Large intestine (tissue), 3 donors: ENCODE measurements around the gene FAM83C. TPM values are rescaled to one million over a fixed set of nuclear protein-coding genes. Genes with fewer than 3 reads are reported as not detected.

Experiments
- DNase-seq, 2 donors: peaks; one replicate each; pipeline versions ENCODE4 v3.0.0 to v3.0.0-alpha.2; 2013
- H3K27ac ChIP-seq: one replicate; pipeline ENCODE4 v1.5.1; 2013; ENCODE audit warnings: low read length
- H3K27me3 ChIP-seq: 2 replicates; pipeline ENCODE4 v1.6.1; 2013; ENCODE audit warnings: low read length; ENCODE audit not compliant: control insufficient read depth, insufficient read depth
- H3K36me3 ChIP-seq: 2 replicates; pipeline ENCODE4 v1.6.1; 2013; ENCODE audit warnings: low read length; ENCODE audit not compliant: control insufficient read depth, insufficient read depth
- H3K4me1 ChIP-seq: one replicate; pipeline ENCODE4 v1.6.1; 2013; ENCODE audit warnings: low read length; ENCODE audit not compliant: control insufficient read depth, insufficient read depth
- H3K4me3 ChIP-seq: one replicate; pipeline ENCODE4 v1.5.1; 2013; ENCODE audit warnings: low read length
- H3K9me3 ChIP-seq: one replicate; pipeline ENCODE4 v1.6.1; 2013; ENCODE audit warnings: mild to moderate bottlenecking, low read depth, low read length, moderate library complexity; ENCODE audit not compliant: control insufficient read depth
- WGBS: methylation state at CpG from one replicate; pipeline ENCODE4 v1.1.5; 2013; ENCODE audit warnings: low lambda C conversion rate; ENCODE audit not compliant: insufficient coverage; 5-methylcytosine and 5-hydroxymethylcytosine counted together
- polyA plus RNA-seq: library from polyadenylated mRNA; unstranded; fragments of 120-200 nt; gene quantifications from one replicate; pipeline ENCODE4 v1.2.1, GENCODE V29; 2013

FAM83C gene
- polyA plus RNA-seq, 1 donor: 0.01 TPM

DNA sequence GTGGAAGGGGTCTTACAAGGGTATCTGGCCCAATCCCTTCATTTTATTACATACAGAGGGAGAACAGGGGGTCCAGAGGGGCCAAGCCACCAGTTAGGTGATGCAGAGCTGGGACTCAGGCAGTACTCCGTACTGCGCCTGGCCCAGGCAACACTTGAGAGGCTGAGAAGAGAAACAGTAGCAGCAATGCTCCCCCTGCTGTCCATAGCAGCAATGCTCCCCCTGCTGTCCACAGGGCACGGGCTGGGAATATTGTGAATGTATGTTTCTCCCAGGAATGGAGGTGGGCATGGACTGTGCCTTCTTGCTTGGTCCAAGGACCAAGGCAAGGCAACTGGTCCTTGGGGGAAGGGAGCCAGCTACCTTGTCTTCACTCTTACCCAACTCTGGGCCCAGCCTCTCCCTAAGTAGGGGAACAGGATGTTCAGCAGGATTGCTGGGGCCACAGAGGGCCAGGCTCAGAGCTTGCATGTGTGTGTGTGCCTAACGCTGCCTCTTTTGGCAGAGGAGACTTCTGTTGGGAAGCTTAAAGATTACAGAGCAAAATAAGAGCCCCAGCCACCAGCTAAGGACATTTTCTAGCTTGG, 14.8 kb upstream of the FAM83C start:
- Histone ChIP-seq H3K4me1 (peaks cover 37% of the 10 kb centered on the region), H3K4me3 (no peak overlapping the region), H3K27me3 (no peaks in the 10 kb centered on the region), H3K36me3 (peaks cover 7% of the 10 kb centered on the region), H3K27ac (peak overlapping the region; percentile 91), H3K9me3 (no peaks in the 10 kb centered on the region)
- no CpG with 5 or more reads among the region's 4 CpGs for whole genome bisulfite sequencing
- peak; percentile 71 to 77 for DNase-seq

DNA sequence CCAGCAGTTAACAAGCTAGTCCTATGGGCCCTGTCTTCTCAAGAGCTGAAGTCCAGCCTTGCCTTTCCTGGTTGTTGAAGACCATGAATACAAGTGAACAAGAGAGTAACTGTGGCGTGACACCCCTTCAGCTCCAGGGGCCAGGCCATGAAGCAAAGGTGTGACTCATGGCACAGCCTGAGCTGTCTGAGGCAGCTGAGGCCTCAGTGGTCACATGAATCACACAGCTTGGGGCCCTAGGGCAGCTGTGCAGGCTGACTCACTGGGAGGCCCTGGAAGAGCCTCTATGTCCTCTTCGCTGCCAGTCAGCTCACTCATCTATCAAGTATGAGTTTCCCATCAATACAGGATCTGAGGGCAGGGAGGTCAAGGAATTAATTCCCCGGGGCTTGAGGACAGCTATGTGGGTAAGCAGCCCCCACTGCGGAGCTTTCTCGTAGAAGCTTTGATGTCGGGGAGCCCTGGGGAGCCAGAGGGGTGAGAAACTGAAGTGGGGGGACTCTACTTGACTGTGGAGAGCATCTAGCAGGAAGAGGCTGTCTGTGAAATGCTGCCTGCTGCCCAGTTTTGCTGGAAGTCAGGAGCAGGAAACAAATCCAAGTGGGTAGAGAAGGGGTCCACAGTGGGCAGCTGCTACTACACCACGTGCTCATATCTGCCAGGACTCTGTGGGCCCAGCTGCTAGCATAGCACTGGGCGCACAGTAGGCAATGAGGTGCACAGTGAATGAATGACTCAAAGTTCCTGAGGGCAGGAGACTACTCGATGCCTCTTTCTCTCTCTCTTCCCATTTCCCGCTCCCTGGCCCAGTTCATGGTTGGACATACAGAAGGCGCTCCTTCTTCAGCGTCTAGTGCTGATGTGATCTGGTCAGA, 13.7 kb upstream of the FAM83C start:
- H3K27ac ChIP-seq: peak overlapping the region; percentile 91
- H3K36me3 ChIP-seq: peaks cover 5% of the 10 kb centered on the region
- peak; percentile 93 to 95 for DNase-seq
- no peaks in the 10 kb centered on the region for H3K27me3 ChIP-seq
- no peak overlapping the region for H3K4me3 ChIP-seq
- H3K9me3 ChIP-seq: no peaks in the 10 kb centered on the region
- H3K4me1 ChIP-seq: peaks cover 37% of the 10 kb centered on the region
- no CpG with 5 or more reads among the region's 12 CpGs for WGBS

DNA sequence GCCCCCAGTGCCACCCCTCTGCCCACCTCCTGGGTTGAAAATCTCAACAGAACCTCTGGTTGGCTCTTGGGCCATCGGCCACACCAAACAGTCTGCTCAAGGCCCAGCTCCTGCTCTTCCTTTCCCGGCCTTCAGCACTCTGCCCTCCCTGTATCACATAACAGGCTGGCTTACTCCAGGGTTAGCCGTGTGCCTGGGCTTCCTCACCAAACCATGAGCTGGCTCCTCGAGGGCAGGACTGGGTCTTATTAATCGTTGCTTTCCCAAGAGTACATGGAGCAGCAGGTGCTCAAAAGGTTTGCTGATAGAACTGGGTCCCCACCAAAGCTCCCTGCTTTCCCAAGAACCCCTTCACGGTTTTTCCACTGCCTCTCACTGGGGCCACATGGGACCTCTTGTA, 12.7 kb upstream of the FAM83C start:
- Histone ChIP-seq H3K4me1 (peaks cover 37% of the 10 kb centered on the region), H3K4me3 (no peak overlapping the region), H3K27ac (peak overlapping the region; percentile 91), H3K9me3 (no peaks in the 10 kb centered on the region), H3K27me3 (no peaks in the 10 kb centered on the region), H3K36me3 (peaks cover 5% of the 10 kb centered on the region)
- DNase-seq: no peak
- no CpG with 5 or more reads among the region's 6 CpGs for WGBS

DNA sequence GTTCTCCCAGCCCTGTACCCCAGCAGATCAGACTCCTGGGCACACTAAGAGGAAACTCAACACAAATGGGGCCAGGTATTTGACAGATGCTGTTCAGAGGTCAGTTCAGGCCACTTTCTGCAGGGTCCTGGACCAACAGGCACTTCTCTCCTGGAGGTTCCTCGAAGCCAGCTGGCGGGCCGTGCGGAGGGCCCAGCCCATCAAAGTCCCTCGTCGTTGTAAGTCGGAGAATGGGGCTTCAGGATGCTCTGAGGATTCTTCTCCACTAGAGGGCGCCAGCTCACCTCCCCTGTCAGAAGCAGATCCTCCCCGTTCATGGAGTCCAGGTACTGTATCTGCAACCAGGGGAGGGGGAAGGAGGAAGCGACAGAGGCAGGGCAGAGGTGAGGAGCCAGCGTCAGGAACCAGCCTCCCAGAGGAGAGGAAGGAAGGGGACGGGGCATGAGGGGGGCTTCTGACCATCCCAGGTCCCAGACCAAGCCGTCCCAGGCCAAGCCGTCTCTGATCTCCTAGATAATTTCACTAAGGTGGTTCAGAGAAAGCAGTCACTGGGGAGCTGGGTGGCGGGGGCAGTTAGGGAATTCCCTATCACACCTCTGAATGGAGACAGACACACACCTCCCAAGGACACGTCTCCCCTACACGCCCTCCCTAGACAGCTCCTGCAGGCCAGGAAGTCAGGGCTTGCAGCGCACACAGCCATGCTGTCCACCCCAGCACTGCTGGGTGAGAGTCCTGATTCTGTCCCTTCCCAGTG, 11.7 kb upstream of the FAM83C start:
- H3K36me3 ChIP-seq: peaks cover under 1% of the 10 kb centered on the region
- H3K4me3 ChIP-seq: no peak overlapping the region
- H3K27me3 ChIP-seq: no peaks in the 10 kb centered on the region
- peaks cover 37% of the 10 kb centered on the region for H3K4me1 ChIP-seq
- DNase-seq: peak; percentile 86 to 88
- no peaks in the 10 kb centered on the region for H3K9me3 ChIP-seq
- WGBS: no CpG with 5 or more reads among the region's 18 CpGs
- H3K27ac ChIP-seq: peak overlapping the region; percentile 91

- no peaks in the 10 kb centered on the region for H3K36me3 ChIP-seq
Observed at GRCh38 chr20:35303382-35303734, 11.1 kb upstream of the FAM83C start.

DNA sequence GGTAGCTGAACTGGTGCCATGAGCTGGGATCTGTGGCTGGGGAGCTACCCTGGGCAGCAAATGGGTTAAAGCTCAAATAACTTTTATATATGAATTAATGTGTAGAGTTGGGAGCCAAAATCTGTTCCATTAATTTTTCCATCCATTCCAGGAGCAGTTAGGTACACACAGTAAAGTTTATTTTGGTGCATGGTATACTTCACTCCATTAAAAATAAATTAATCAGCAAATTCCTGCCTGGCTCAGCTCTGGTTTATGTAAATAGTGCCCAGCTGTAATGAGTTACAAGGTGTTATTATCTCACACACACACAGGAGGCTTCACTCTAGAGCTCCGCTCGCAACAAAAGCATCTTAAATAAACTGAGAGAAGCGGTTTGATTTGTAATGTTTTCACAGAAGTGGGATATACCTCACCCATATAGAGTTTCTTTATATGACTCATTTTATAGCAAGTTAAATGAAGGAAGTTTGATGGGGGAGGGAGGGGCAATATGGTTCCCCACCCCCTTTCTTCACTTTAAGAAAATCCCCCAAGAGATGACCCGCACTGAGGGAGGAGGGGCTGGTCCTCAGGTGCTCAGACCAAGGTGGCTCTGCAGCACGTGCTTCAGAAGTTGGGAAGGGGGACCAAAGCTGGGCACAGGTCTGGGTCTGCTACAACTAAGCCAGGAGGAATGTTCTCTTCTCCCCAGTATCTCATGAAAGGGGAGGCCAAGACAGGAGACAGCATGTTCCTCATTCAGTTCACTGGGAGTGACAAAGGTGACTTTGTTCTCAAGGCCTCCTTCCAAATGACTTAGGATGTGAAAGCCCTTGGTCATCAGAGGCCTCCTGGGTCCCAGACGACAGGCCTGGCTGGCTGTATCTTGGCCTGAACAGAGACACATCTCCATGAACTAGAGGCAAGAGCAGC, 10.5 kb upstream of the FAM83C start:
- H3K27ac ChIP-seq: no peak overlapping the region
- no peaks in the 10 kb centered on the region for H3K9me3 ChIP-seq
- no CpG with 5 or more reads among the region's 6 CpGs for WGBS
- no peaks in the 10 kb centered on the region for H3K27me3 ChIP-seq
- DNase-seq: no peak
- no peaks in the 10 kb centered on the region for H3K36me3 ChIP-seq
- H3K4me1 ChIP-seq: peaks cover 35% of the 10 kb centered on the region
- H3K4me3 ChIP-seq: no peak overlapping the region

More at GRCh38 chr20:35303382-35303734, 11.1 kb upstream of the FAM83C start:
- no peaks in the 10 kb centered on the region for H3K27me3 ChIP-seq
- no peak overlapping the region for H3K4me3 ChIP-seq
- no CpG with 5 or more reads among the region's 11 CpGs for WGBS
- DNase-seq: no peak
- H3K9me3 ChIP-seq: no peaks in the 10 kb centered on the region
- no peak overlapping the region for H3K27ac ChIP-seq
- peaks cover 37% of the 10 kb centered on the region for H3K4me1 ChIP-seq

- Histone ChIP-seq H3K4me3 (no peak overlapping the region), H3K4me1 (peaks cover 24% of the 10 kb centered on the region), H3K27me3 (no peaks in the 10 kb centered on the region), H3K36me3 (no peaks in the 10 kb centered on the region), H3K27ac (no peak overlapping the region), H3K9me3 (no peaks in the 10 kb centered on the region)
- 100% methylated on average over 1 of the region's 2 CpGs for WGBS
- no peak for DNase-seq
Observed at GRCh38 chr20:35301426-35301825, 9.2 kb upstream of the FAM83C start.

- peaks cover 18% of the 10 kb centered on the region for H3K4me1 ChIP-seq
- no CpG with 5 or more reads among the region's 4 CpGs for WGBS
- no peaks in the 10 kb centered on the region for H3K27me3 ChIP-seq
- H3K9me3 ChIP-seq: no peaks in the 10 kb centered on the region
- H3K27ac ChIP-seq: no peak overlapping the region
- no peaks in the 10 kb centered on the region for H3K36me3 ChIP-seq
- H3K4me3 ChIP-seq: no peak overlapping the region
- DNase-seq: no peak
Observed at GRCh38 chr20:35300469-35301262, 8.4 kb upstream of the FAM83C start.

DNA sequence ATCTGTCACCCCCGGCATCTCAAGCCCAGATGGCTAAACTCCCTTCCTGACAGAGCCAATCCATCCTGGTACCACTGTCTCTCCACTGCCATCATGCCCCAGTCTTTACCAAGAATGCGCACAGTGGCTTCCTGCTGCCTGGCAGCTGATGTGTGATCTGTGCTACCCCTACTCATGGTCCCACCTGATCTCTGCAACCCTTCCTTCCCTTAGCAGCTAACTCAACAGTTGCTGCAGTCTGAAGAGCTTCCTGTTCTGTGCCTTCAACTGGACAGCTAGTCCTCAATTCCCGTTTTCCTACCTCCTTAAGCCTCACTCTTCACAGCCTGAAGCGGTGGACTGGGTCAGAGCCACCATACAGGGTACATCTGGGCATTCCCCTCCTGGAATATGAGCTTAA, 7.6 kb upstream of the FAM83C start:
- Histone ChIP-seq H3K27ac (no peak overlapping the region), H3K4me1 (peaks cover 10% of the 10 kb centered on the region)

More for the DNA sequence above, 7.6 kb upstream of the FAM83C start:
- Histone ChIP-seq H3K36me3 (no peaks in the 10 kb centered on the region), H3K4me3 (no peak overlapping the region), H3K9me3 (no peaks in the 10 kb centered on the region), H3K27me3 (no peaks in the 10 kb centered on the region)
- no peak for DNase-seq
- WGBS: 100% methylated on average over 1 of the region's 4 CpGs
